Measurements from ENCODE around the gene PTPRF.

DNA sequence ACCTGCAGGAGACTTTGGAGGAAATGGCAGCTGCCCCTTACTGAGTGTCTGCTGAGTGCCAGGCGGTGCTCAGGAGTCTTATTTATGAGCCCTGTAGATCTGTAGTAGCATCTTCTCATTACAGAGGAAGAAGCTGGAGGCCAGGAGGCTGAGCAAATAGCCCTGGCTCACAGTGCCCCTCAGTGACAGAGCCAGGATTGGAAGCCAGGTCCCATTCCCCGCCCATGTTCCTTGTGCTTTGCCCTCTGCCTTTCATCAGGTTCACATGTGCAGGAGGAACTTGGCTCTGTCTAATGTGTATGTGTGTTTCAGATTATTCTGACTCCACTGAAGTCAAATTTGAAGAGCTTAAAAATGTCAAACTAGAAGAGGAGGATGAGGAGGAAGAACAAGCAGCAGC is 140.5 kb downstream of the PTPRF start:
- TF ChIP-seq, protein P1, sequence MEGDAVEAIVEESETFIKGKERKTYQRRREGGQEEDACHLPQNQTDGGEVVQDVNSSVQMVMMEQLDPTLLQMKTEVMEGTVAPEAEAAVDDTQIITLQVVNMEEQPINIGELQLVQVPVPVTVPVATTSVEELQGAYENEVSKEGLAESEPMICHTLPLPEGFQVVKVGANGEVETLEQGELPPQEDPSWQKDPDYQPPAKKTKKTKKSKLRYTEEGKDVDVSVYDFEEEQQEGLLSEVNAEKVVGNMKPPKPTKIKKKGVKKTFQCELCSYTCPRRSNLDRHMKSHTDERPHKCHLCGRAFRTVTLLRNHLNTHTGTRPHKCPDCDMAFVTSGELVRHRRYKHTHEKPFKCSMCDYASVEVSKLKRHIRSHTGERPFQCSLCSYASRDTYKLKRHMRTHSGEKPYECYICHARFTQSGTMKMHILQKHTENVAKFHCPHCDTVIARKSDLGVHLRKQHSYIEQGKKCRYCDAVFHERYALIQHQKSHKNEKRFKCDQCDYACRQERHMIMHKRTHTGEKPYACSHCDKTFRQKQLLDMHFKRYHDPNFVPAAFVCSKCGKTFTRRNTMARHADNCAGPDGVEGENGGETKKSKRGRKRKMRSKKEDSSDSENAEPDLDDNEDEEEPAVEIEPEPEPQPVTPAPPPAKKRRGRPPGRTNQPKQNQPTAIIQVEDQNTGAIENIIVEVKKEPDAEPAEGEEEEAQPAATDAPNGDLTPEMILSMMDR (IDR thresholded peaks at IDR 0.05) = no peak
- TF ChIP-seq EP300 (IDR thresholded peaks at IDR 0.05) = no peak
